HG03342 (cell line): ENCODE data around the gene AXIN1.
"Not testable (repeated sequence)": the region's sequence is repeated elsewhere in the genome, so short reads cannot be mapped to it uniquely, and the experiment has no call there.

Source experiments
- ATAC-seq: cut with Tn5 transposase; IDR thresholded peaks from one replicate; pipeline ENCODE4 v1.9.1; 2021; ENCODE audit warnings: mild to moderate bottlenecking, moderate library complexity; ENCODE audit not compliant: unreplicated experiment

AXIN1 gene

DNA sequence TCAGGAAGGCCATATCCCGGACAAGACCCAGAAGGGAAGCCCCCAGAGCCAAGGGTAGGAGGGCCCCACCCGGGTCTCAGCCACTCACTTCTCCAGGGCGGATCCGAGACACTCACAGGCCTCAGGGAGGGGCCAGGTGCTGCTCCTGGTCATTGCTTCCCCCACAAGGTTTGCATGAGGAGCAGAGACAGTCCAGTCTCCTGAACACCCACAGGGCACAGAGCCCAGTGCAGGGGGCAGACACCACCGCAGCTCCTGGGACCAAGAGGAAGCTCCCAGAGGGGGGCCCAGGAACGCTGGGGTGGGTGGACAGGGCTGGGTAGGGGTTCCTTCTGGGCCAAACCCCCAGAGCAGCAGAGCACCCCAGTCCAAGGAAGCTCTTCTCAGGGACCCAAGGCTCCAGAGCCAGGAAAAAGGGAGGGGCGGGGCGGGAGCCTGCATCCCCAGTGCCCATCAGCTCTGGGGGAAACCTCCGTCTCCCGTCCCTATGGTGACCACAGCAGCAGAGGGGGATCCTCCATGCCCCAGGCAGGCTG is 18.5 kb upstream of the AXIN1 start:
- no peak for ATAC-seq

DNA sequence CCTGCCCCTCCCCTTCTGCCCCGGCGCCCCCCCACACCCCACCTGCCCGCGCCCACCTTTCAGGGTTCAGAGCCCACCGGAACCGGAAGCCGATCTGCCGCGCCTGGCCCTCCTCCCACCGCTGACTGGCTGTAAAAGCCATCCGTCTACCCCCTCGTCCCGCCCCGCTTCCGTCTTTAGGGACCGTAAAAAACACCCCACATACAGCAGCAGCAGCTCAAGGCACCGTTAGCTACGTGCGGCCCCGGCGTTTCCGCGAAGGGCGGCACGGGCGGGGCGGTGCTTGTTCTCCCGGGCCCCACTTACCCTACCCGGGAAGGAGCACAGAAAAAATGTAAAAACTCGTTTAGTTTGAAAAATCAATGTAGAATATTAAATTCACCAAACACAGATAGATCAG is 17.9 kb upstream of the AXIN1 start, which contains the start of gene MRPL28:
Gene MRPL28, minus strand, starts transcription at position 96 of the 400 bp plus-strand sequence. CDS start 320 bp downstream, outside the sequence.
- ATAC-seq: peak; percentile 82

DNA sequence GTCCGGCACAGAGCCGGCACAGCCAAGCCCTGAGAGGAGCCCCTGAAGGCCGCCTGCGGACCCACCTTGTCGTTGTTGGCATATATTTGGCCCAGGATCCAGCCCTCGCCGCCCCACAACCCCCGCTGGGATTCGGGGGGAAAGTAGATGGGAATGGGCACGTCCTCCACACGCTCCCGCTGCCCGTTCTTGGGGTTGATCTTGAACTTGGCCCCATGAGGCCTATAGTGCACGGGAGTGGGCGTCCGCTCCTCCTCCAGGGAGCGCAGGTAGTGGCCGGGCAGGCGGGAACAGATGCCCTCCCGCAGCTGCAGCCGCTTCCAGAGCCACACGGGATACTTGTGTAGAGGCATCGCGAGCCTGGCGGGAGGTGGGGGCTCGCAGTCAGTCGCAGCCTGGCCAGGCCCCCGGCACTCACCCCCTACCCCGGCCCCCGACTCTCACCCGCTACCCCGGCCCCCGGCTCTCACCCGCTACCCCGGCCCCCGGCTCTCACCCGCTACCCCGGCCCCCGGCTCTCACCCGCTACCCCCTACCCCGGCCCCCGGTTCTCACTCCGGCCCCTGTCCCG is 17.4 kb upstream of the AXIN1 start:
- ATAC-seq: no peak

DNA sequence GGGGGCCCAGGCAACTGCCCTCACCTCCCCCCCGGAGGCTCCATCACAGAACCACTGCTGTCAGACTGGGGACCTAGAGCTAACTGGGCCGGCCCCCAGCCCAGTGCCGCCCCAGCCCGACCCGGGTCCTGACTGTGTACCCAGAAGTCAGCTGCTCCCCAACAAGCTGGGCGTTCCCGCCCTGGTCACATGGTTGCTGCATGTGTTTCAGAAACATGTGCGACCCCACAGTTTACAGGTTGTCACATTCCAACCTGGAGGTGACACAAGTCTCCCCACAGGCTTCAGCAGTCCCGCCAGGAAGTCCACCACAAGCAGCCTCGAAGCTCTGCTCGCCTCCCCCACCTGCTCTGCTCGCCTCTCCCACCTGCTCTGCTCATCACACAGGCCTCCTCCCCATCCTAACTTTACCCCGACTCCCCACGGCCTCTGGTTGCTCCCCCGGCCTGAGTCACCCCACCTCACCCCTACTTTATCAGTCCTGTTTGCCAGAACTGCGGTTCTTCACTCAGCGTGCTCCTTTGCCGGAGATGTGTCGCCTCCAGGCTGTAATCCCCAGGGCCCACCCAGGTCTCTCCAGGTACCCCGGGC is 16.8 kb upstream of the AXIN1 start:
- no peak for ATAC-seq

DNA sequence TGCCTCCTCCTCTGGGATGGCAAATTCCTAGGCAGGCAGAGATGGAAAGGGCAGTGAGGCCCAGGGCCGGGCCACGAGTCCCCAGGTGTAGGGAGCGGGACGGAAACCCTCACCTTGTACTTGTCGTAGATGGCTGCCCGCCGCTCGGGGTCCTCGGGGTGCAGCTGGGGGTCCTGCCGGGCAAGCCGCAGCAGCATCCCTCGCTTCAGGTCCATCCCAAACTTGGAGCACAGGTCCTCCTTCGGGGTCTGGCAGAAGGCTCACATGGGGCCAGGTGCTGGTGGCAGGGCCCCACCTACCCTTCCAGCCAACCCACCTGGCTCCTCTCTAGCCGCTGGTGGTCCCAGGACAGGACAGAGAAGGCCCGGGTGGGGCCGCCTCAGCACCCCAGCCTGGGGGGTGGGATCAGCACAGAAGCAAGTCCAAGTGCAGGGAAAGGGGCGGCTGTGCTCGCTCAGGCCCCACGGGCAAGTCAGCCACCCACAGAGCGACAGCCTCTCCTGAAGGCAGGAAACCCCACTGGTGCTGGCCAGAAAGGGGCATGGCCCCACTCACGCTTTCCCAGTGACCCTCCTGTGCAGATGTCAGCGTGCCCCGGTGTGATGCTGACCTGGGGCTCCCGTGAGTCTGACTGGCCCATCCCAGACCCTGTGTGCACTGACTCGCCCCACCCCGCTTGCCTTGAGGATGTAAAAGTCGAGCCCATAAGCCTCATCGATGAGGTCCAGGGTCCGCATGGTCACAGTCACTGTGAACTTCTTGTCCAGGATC is 16.1 kb upstream of the AXIN1 start:
- ATAC-seq: no peak

DNA sequence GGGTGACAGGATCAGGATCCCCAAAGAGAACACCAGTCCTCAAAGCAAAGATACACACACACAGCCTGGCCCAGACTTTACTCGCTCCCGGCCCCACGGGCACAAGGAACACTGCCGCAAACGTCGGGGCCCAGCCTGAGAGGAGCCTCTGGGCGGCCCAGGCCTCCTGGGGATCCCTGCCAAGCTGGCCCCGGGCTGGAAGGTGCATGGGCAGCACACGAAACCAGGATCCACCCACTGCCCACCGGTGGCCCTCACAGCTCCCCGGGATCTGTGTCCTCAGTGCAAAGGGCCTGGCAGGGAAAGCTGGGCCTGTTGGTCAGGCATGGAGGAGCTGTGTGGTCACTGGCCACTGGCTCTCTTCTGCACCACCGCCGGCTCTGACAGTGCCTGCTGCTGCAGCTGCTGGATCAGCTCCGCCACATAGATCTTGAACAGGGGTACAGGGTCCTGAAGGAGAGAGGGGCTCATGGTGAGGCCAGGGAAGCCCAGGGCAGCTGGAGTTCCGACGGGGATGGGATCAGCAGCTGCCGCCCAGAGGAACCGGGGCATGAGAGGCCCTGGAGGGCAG is 14.9 kb upstream of the AXIN1 start:
- ATAC-seq: no peak

DNA sequence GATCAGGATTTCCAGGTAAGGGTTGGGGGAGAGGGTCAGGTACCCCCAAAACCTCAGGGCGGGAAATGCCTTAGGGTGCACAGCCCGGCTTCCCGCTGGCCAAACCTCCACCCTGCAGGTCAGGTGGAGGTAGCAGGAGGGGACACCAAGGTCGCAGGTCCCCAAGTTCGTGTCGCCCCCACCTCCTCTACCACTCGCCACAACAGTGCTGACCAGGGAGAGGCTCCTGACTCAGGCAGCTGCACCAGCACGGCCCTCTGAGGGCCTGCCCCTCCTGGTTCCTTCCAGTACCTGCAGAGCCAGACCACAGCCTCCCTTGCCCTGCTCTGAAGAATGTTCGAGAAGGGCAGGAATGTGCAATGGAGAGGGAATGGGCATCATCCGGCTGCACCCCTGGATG is 14.0 kb upstream of the AXIN1 start:
- ATAC-seq: no peak

GRCh38 chr16:364595-365491 is 12.3 kb upstream of the AXIN1 start:
- no peak for ATAC-seq

DNA sequence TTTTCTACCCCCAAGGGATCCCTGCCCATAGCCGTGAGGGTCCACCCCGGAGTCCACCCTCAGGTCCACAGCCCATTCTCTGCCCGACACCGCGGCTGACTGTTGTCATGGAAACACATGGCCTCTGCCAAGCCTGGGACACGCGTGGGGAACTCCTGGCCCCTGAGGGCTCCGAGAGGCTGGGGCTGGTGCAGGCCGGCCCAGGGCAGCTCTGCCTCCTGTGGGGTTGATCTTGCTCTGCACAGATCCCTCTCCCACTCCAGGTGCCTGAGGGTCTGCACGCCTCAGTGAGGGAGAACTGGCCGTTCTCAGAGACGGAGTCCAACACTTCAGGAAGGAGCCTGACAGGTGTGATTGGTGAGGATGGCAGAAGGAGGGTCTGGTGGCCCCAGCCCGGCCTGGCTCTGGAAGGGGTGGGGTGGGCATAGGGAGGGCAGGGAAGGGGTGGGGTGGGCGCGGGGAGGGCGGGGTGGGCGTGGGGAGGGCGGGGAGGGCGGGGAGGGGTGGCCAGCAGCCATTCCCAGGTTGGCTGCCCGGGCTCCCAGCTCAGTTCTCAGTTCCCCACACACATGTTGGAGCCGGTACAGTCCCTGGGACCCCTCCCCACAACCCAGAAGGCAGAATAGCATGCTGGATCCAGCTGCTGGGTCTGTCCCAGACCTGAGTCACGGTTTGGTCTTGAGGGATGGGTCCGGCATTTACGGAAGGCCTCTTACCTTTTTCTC is 11.4 kb upstream of the AXIN1 start:
- no peak for ATAC-seq

GRCh38 chr16:363110-363765 is 10.7 kb upstream of the AXIN1 start:
- ATAC-seq: no peak

DNA sequence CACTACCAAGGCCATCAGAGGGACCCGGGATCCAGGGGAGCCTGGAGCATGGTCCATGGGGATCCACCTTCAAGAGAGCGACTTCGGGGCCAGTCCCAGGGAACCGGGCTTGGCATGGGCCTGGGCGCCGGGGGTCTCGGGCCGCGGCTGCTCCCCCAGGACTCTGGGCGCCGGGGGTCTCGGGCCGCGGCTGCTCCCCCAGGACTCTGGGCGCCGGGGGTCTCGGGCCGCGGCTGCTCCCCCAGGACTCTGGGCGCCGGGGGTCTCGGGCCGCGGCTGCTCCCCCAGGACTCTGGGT is 10.1 kb upstream of the AXIN1 start:
- not testable (repeated sequence) for ATAC-seq

- ATAC-seq: no peak
These were observed 9.6 kb upstream of the AXIN1 start for GRCh38 chr16:361872-362701.

GRCh38 chr16:361341-361871 is 8.9 kb upstream of the AXIN1 start:
- ATAC-seq: no peak

DNA sequence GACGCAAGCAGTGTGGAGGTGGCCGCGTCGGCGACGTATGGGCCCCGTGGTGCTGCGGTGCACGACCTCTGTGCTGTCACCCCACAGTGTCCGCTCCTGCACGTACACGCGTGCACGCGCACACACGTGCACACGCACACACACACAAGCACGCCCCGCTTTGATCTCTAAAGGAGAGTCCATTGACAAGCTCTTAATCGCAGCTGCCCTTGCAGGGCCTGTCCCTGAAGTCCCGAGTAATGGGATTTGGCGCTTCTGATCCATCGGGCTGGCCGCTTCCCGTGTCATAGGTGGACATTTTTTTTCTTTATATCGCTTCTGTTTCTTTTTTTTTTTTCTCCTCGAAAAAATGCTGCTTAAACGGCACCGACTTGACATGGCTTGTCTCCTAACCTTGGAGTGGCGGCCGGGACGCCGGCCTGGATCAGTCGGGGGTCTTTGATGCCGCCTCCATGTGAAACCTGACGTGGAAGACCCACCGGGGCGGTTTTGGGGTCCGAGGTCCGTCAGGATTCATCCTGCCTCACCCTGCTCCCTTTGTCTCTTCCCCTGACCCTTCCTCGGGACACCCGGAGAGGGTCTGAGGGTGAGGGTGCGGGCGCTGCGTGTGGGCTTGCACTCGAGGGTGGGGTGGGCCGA is 8.3 kb upstream of the AXIN1 start:
- no peak for ATAC-seq

- ATAC-seq: no peak
These were observed 7.6 kb upstream of the AXIN1 start for GRCh38 chr16:359871-360697.

DNA sequence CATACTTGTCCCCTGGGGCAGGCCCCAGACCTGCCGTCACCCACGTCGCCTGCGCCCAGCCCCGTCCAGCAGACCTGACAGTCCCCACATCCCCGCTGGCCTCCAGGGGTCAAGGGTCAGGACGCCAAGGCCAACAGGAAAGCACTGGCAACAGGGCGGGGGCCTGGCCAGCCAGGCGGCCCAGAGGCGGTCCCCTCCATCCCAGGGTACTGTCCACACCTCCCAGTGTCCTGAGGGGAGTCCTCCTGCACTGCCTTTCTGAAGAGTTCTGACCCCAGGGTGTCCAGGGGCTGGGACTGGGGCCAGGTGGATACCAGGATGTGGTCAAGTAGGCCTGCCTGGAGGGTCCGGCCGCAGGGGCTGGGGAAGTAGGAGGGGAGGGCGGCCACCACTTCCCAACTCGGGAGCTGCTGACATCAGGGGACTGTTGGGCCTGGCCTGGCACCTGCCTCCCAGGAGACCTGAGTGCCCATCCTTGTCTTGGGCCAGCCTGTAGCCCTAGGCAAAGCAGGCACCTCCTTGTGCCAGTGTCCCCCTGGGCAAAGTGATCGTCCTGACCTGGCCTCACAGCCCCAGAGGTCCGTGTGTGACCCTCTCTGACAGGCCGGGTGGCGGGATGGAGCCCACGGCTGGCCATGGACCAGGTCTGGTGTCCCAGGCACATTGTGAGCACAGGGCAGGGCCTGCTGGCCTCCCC is 6.7 kb upstream of the AXIN1 start:
- no peak for ATAC-seq

DNA sequence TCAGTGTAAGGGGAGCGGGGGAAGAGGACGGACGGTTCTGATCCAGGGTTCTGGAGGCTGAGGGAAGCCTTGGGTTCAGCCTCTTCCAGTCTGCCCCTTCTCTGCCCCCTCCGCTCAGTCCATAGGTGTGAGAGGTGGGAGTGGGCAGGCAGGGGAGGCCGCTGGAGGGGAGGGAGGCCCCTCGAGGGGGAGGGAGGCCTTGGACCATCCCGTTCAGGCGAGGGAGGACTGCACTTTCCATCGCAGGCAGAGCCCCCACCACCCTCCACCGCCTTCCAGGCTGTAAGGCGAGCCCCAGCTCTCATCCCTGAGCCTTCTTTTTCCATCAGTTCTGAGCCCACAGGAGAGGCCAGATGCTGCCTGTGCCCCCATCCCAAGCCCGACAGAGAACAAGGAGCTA is 4.2 kb upstream of the AXIN1 start:
- no peak for ATAC-seq
